GM12878 (cell line): Measurements from ENCODE around the gene OAS1. TPM values are rescaled to one million over a fixed set of nuclear protein-coding genes. Genes with fewer than 3 reads are reported as not detected.

Experiments
- ATAC-seq: fragments of 200-7000 bp; cut with Tn5 transposase; 3 replicates; pipeline ENCODE4 v1.9.1; 2020; ENCODE audit warnings: mild to moderate bottlenecking, moderate library complexity
- BruUV-seq: library from RNA; stranded (reverse); fragments of 400-500 nt; replicated peaks from 2 replicates; lab custom pipeline; 2021; lab: Mats Ljungman, UMichigan
- CTCF ChIA-PET: fragments of 300-600 bp; sonication (Branson Sonifier 250); formaldehyde crosslinking; extraction: SDS; loops from one replicate; lab custom pipeline; 2021; ENCODE audit warnings: inconsistent platforms; lab: Yijun Ruan, JAX
- POLR2A ChIA-PET: fragments of 350-600 bp; formaldehyde crosslinking; extraction: SDS; loops from one replicate; lab custom pipeline; 2021; ENCODE audit warnings: inconsistent platforms; lab: Charles Lee
- RAD21 ChIA-PET: fragments of 300-600 bp; sonication (Branson Sonifier 250); formaldehyde crosslinking; loops from one replicate; lab custom pipeline; 2023; ENCODE audit warnings: antibody characterized with exemption; ENCODE audit not compliant: unreplicated experiment; lab: Charles Lee
- SMC1A ChIA-PET: fragments of 300-600 bp; sonication (Branson Sonifier 250); formaldehyde crosslinking; loops from one replicate; lab custom pipeline; 2023; ENCODE audit not compliant: unreplicated experiment, uncharacterized antibody; lab: Charles Lee
- DNase-seq: peaks from one replicate; pipeline ENCODE4 v3.0.0-alpha.2; 2011; ENCODE audit warnings: low read depth, low spot score
- FAIRE-seq: peaks from 3 replicates; lab custom pipeline; 2011; peaks lifted over from hg19 to GRCh38; lab: Jason Lieb, UNC
- H2AFZ ChIP-seq: 2 replicates; pipeline ENCODE4 v1.6.0; 2011; ENCODE audit warnings: low read depth, low read length, control low read depth; ENCODE audit not compliant: control insufficient read depth
- H3K27ac ChIP-seq: 2 replicates; pipeline ENCODE4 v1.5.1; 2011; ENCODE audit warnings: control low read depth; ENCODE audit not compliant: control insufficient read depth, insufficient read depth
- H3K27me3 ChIP-seq, 2 experiments: replicated peaks in 1 of 2; 2 replicates each; pipeline versions ENCODE4 v1.6.0 to v1.6.1; 2011; ENCODE audit warnings: low read length in 1 of 2; ENCODE audit not compliant: control insufficient read depth in 2 of 2, insufficient read depth in 2 of 2
- H3K36me3 ChIP-seq, 2 experiments: 2 replicates each; pipeline ENCODE4 v1.5.1; 2011; ENCODE audit warnings: low read length in 1 of 2; ENCODE audit not compliant: control insufficient read depth in 2 of 2, insufficient read depth in 2 of 2
- H3K4me1 ChIP-seq: 2 replicates; pipeline ENCODE4 v1.6.1; 2011; ENCODE audit warnings: mild to moderate bottlenecking, low read length, moderate library complexity, mixed read lengths; ENCODE audit not compliant: control insufficient read depth, insufficient read depth
- H3K4me2 ChIP-seq: 2 replicates; pipeline ENCODE4 v1.6.0; 2011; ENCODE audit warnings: control low read depth; ENCODE audit not compliant: control insufficient read depth, insufficient read depth
- H3K4me3 ChIP-seq: fragments of 200-600 bp; sonication (generic); 2 replicates; pipeline ENCODE4 v1.5.1; 2016
- H3K79me2 ChIP-seq: 2 replicates; pipeline ENCODE4 v1.6.0; 2011; ENCODE audit warnings: low read length; ENCODE audit not compliant: control insufficient read depth, insufficient read depth
- H3K9ac ChIP-seq: 2 replicates; pipeline ENCODE4 v1.8.0; 2011; ENCODE audit warnings: low read length, control low read depth, mixed read lengths; ENCODE audit not compliant: control insufficient read depth, insufficient read depth
- H3K9me3 ChIP-seq: replicated peaks from 3 replicates; pipeline ENCODE4 v1.5.1; 2011; ENCODE audit warnings: mild to moderate bottlenecking, low read length; ENCODE audit not compliant: control insufficient read depth, insufficient read depth
- H4K20me1 ChIP-seq: 2 replicates; pipeline ENCODE4 v1.6.0; 2011; ENCODE audit not compliant: control insufficient read depth, insufficient read depth
- BACH1 ChIP-seq: fragments of 450-650 bp; IDR thresholded peaks from 2 replicates; pipeline ENCODE4 v1.6.1; 2017; ENCODE audit warnings: mild to moderate bottlenecking, borderline replicate concordance
- BCL11A ChIP-seq: IDR thresholded peaks from 2 replicates; pipeline ENCODE4 v1.6.1; 2011; ENCODE audit warnings: low read depth, low read length
- BCLAF1 ChIP-seq: fragments of 450-650 bp; IDR thresholded peaks from 2 replicates; pipeline ENCODE4 v1.6.1; 2017; ENCODE audit warnings: antibody characterized with exemption, mild to moderate bottlenecking, moderate library complexity
- MTA2 ChIP-seq: fragments of 450-650 bp; IDR thresholded peaks from 2 replicates; pipeline ENCODE4 v1.6.1; 2016; ENCODE audit warnings: low read depth, mild to moderate bottlenecking, moderate library complexity
- POLR2AphosphoS2 ChIP-seq: IDR thresholded peaks from 2 replicates; pipeline ENCODE4 v1.6.1; 2011; ENCODE audit warnings: low read depth, mild to moderate bottlenecking, low read length, improper control_type of control experiment, moderate library complexity
- SUPT20H ChIP-seq: IDR thresholded peaks from 2 replicates; pipeline ENCODE4 v1.6.1; 2011; ENCODE audit warnings: low read depth, mild to moderate bottlenecking, low read length, moderate library complexity, borderline replicate concordance; ENCODE audit not compliant: control insufficient read depth
- ZNF274 ChIP-seq: IDR thresholded peaks from one replicate; pipeline ENCODE4 v1.8.0; 2011; ENCODE audit not compliant: insufficient read length, insufficient read depth
- WGBS: methylation state at CpG from one replicate; pipeline ENCODE4 v1.1.6; 2016; ENCODE audit warnings: low lambda C conversion rate; ENCODE audit not compliant: insufficient replicate concordance, insufficient coverage; ENCODE audit errors: missing lambda C conversion rate; 5-methylcytosine and 5-hydroxymethylcytosine counted together
- in situ Hi-C: fragments of 300-500 bp; cut with MboI; formaldehyde crosslinking; loops from 9 replicates; pipeline ENCODE4 v1.14.3; 2018; ENCODE audit warnings: mixed read lengths
- intact Hi-C: fragments of 100-400 bp; cut with micrococcal nuclease; formaldehyde crosslinking; loops from one replicate; pipeline ENCODE4 v1.14.2; 2022; ENCODE audit not compliant: unreplicated experiment
- polyA plus RNA-seq, 11 experiments: library from polyadenylated mRNA; depleted of rRNA in 4 of 11; unstranded in 6 of 11; stranded (reverse) in 5 of 11; fragments of >200 nt; fragmentation: Nextera tagmentation in 4 of 11; fragmentation: Illumina TruSeq in 1 of 11; extraction: Ambion mirVana in 4 of 11; extraction: Trizol in 1 of 11; gene quantifications; 1 replicate in 1 of 11; 2 replicates in 10 of 11; pipeline versions ENCODE4 v1.2.1 to v1.2.3, GENCODE V29; 2011 to 2016; ENCODE audit warnings: inconsistent platforms in 2 of 11, missing spikeins in 2 of 11, low read depth in 1 of 11
- total RNA-seq, 4 experiments: library from RNA; depleted of rRNA in 3 of 4; stranded (reverse); fragments of >200 nt in 3 of 4; fragmentation: Illumina TruSeq in 1 of 4; extraction: Trizol in 1 of 4; gene quantifications; 2 replicates each; pipeline versions ENCODE4 v1.2.1 to v1.2.3, GENCODE V29; 2013 to 2021
- TF ChIP-seq, protein P1 (sequence below): IDR thresholded peaks from 2 replicates; pipeline ENCODE4 v1.6.1; 2011; ENCODE audit warnings: borderline replicate concordance, low read depth, mild to moderate bottlenecking, moderate library complexity, low read length; ENCODE audit not compliant: insufficient read depth, poor library complexity, severe bottlenecking
- TF ChIP-seq, protein P2 (sequence below): IDR thresholded peaks from 2 replicates; pipeline ENCODE4 v1.6.1; 2011; ENCODE audit warnings: borderline replicate concordance, low read depth, mild to moderate bottlenecking, moderate library complexity, mixed read lengths, low read length; ENCODE audit not compliant: insufficient read depth; ENCODE audit errors: extremely low read length
- TF ChIP-seq, protein P3 (sequence below): IDR thresholded peaks from 2 replicates; pipeline ENCODE4 v1.6.1; 2012; ENCODE audit warnings: low read depth, low read length, improper control_type of control experiment

OAS1 gene
- total and polyA plus RNA-seq, 10 of the 15 experiments (the other 5 are each of a cell fraction or from before 2014, with no cell fraction given): 44.7 to 287 (median 64.3) TPM

GRCh38 chr12:112885236-112885635 lies 21.5 kb upstream of the OAS1 start:
- peaks cover 0 to 7% of the 10 kb centered on the region in 2 experiments; a peak in 3 of 4 replicates for H3K27me3 ChIP-seq
- SMC1A ChIA-PET: no interaction called here
- H3K36me3 ChIP-seq: no peaks in the 10 kb centered on the region
- no peak overlapping the region for H3K9ac ChIP-seq
- no peak for TF ChIP-seq BCL11A
- no peak for TF ChIP-seq POLR2AphosphoS2
- TF ChIP-seq, all 136 proteins: peak for 0
- ChIA-PET POLR2A (no interaction called here), RAD21 (no interaction called here), CTCF (no interaction called here)
- FAIRE-seq: no peak
- H3K4me2 ChIP-seq: no peak overlapping the region
- H3K79me2 ChIP-seq: no peaks in the 10 kb centered on the region
- no peak overlapping the region for H3K4me3 ChIP-seq
- H4K20me1 ChIP-seq: no peaks in the 10 kb centered on the region
- no peak for DNase-seq
- H2AFZ ChIP-seq: no peak overlapping the region
- intact Hi-C loops (no loop called here), in situ Hi-C loops (no loop called here)
- H3K9me3 ChIP-seq: no peaks in the 10 kb centered on the region; the same call in 2 of the 3 replicates
- WGBS: 3% methylated on average over 2 of the region's 2 CpGs
- BruUV-seq: no TSS peak
- H3K4me1 ChIP-seq: no peaks in the 10 kb centered on the region
- no peak overlapping the region for H3K27ac ChIP-seq
- ATAC-seq: no peak

DNA sequence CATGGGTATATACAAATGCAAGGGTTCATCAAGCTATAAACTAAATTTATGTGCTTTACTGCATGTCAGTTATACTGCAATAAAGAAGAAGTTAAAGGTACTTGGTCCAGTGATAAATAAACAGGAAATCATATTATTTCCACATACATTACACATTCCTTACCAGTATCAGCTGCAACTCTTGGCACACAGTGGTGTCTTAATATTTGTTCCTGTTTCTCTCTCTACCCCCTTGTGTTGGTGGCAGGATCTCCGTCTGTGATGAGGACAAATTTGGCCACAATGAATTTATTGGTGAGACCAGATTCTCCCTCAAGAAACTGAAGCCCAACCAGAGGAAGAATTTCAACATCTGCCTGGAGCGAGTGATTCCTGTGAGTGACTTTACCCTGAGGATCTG lies 19.2 kb upstream of the OAS1 start:
- Histone ChIP-seq H2AFZ (no peak overlapping the region), H3K4me2 (no peak overlapping the region), H3K27me3 (peaks cover 0 to 5% of the 10 kb centered on the region in 2 experiments; a peak in 2 of 4 replicates), H3K4me3 (no peak overlapping the region), H3K79me2 (no peaks in the 10 kb centered on the region), H3K4me1 (no peaks in the 10 kb centered on the region), H4K20me1 (no peaks in the 10 kb centered on the region), H3K9ac (no peak overlapping the region), H3K27ac (no peak overlapping the region), H3K36me3 (no peaks in the 10 kb centered on the region), H3K9me3 (no peaks in the 10 kb centered on the region; the same call in 2 of the 3 replicates)
- CTCF ChIA-PET: no interaction called here
- RAD21 ChIA-PET: no interaction called here
- intact Hi-C loops: no loop called here
- SMC1A ChIA-PET: interaction anchor here (1.2 kb wide), 1 partner anchor 156 kb away, joined by 3 read pairs; no protein-coding TSS in a partner anchor
- no peak for FAIRE-seq
- ATAC-seq: no peak
- POLR2A ChIA-PET: no interaction called here
- no TSS peak for BruUV-seq
- in situ Hi-C loops: no loop called here
- 3% methylated on average over 2 of the region's 2 CpGs for WGBS
- DNase-seq: no peak
- no peak for TF ChIP-seq SUPT20H
- no peak for TF ChIP-seq BCLAF1
- TF ChIP-seq, protein P1, sequence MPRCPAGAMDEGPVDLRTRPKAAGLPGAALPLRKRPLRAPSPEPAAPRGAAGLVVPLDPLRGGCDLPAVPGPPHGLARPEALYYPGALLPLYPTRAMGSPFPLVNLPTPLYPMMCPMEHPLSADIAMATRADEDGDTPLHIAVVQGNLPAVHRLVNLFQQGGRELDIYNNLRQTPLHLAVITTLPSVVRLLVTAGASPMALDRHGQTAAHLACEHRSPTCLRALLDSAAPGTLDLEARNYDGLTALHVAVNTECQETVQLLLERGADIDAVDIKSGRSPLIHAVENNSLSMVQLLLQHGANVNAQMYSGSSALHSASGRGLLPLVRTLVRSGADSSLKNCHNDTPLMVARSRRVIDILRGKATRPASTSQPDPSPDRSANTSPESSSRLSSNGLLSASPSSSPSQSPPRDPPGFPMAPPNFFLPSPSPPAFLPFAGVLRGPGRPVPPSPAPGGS: no peak
- TF ChIP-seq MTA2: no peak
- TF ChIP-seq, protein P2, sequence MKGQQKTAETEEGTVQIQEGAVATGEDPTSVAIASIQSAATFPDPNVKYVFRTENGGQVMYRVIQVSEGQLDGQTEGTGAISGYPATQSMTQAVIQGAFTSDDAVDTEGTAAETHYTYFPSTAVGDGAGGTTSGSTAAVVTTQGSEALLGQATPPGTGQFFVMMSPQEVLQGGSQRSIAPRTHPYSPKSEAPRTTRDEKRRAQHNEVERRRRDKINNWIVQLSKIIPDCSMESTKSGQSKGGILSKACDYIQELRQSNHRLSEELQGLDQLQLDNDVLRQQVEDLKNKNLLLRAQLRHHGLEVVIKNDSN: no peak
- TF ChIP-seq, protein P3, sequence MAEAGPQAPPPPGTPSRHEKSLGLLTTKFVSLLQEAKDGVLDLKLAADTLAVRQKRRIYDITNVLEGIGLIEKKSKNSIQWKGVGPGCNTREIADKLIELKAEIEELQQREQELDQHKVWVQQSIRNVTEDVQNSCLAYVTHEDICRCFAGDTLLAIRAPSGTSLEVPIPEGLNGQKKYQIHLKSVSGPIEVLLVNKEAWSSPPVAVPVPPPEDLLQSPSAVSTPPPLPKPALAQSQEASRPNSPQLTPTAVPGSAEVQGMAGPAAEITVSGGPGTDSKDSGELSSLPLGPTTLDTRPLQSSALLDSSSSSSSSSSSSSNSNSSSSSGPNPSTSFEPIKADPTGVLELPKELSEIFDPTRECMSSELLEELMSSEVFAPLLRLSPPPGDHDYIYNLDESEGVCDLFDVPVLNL: no peak
- no peak for TF ChIP-seq ZNF274
- no peak for TF ChIP-seq BACH1
